CD4-positive, CD25-positive, alpha-beta regulatory T cell (primary cell): ENCODE data around the gene LIPE. TPM values are rescaled to one million over a fixed set of nuclear protein-coding genes. Genes with fewer than 3 reads are reported as not detected.

Source experiments
- ATAC-seq, 2 donors: fragments of 150-1000 bp; cut with Tn5 transposase; one replicate each; pipeline ENCODE4 v1.10.0; 2021; ENCODE audit warnings: low read depth in 2 of 2, moderate number of reproducible peaks in 2 of 2, moderate library complexity in 1 of 2
- DNase-seq, 3 donors: peaks; one replicate each; pipeline versions ENCODE4 v3.0.0 to v3.0.0-alpha.2; 2012 to 2022; ENCODE audit warnings: mixed read lengths in 1 of 3
- H3K27ac ChIP-seq: one replicate; pipeline ENCODE4 v1.7.0; 2013; ENCODE audit warnings: mild to moderate bottlenecking, low read length; ENCODE audit not compliant: insufficient read depth, poor library complexity, severe bottlenecking
- H3K27me3 ChIP-seq: one replicate; pipeline ENCODE4 v1.7.0; 2013; ENCODE audit warnings: low read length; ENCODE audit not compliant: control insufficient read depth, insufficient read depth
- H3K36me3 ChIP-seq: one replicate; pipeline ENCODE4 v1.7.0; 2013; ENCODE audit warnings: mild to moderate bottlenecking, low read length, moderate library complexity; ENCODE audit not compliant: control insufficient read depth, insufficient read depth
- H3K4me1 ChIP-seq: 2 replicates; pipeline ENCODE4 v1.7.0; 2013; ENCODE audit warnings: mild to moderate bottlenecking, low read length; ENCODE audit not compliant: insufficient read depth, control insufficient read depth, poor library complexity, severe bottlenecking
- H3K4me3 ChIP-seq: one replicate; pipeline ENCODE4 v1.7.0; 2013; ENCODE audit warnings: low read depth, mild to moderate bottlenecking, low read length, moderate library complexity
- H3K9me3 ChIP-seq, 2 experiments: 1 replicate in 1 of 2; 2 replicates in 1 of 2; pipeline ENCODE4 v1.7.0; 2013; ENCODE audit warnings: low read length in 2 of 2, mild to moderate bottlenecking in 1 of 2, moderate library complexity in 1 of 2; ENCODE audit not compliant: control insufficient read depth in 2 of 2
- H3K27ac Mint-ChIP-seq, 3 donors: one replicate each; pipeline ENCODE4 v1.8.0; 2020 to 2022; ENCODE audit warnings: mild to moderate bottlenecking in 3 of 3, mixed read lengths in 3 of 3, moderate library complexity in 2 of 3
- H3K27me3 Mint-ChIP-seq: one replicate; pipeline ENCODE4 v1.8.0; 2022; ENCODE audit warnings: mild to moderate bottlenecking, mixed read lengths
- H3K36me3 Mint-ChIP-seq: one replicate; pipeline ENCODE4 v1.8.0; 2020; ENCODE audit warnings: mixed read lengths
- H3K4me1 Mint-ChIP-seq, 4 donors: one replicate each; pipeline ENCODE4 v1.8.0; 2020 to 2022; ENCODE audit warnings: mixed read lengths in 4 of 4, mild to moderate bottlenecking in 1 of 4
- H3K4me3 Mint-ChIP-seq, 4 donors: one replicate each; pipeline ENCODE4 v1.8.0; 2020 to 2022; ENCODE audit warnings: mild to moderate bottlenecking in 4 of 4, mixed read lengths in 4 of 4, moderate library complexity in 3 of 4
- H3K9me3 Mint-ChIP-seq, 7 donors: one replicate each; pipeline ENCODE4 v1.8.0; 2020 to 2022; ENCODE audit warnings: mixed read lengths in 7 of 7, mild to moderate bottlenecking in 3 of 7, moderate library complexity in 2 of 7
- polyA plus RNA-seq, 4 donors: library from polyadenylated mRNA; unstranded; fragments of 300-500 nt; fragmentation: Illumina TruSeq; gene quantifications; one replicate each; pipeline ENCODE4 v1.2.3, GENCODE V29; 2021
- total RNA-seq: library from RNA; stranded (reverse); gene quantifications from one replicate; pipeline ENCODE4 v1.2.3, GENCODE V29; 2022

The LIPE gene
- total and polyA plus RNA-seq, 5 donors from 2014 or later: 3.0 to 13.2 (median 6.1) TPM

GRCh38 chr19:42353341-42354015, 73.7 kb downstream of the LIPE start:
- H3K9me3 ChIP-seq: no peaks in the 10 kb centered on the region
- H3K27me3 ChIP-seq: no peaks in the 10 kb centered on the region
- no peak for DNase-seq
- no peak overlapping the region for H3K4me3 Mint-ChIP-seq
- peaks cover 12% of the 10 kb centered on the region for H3K36me3 Mint-ChIP-seq
- H3K4me3 ChIP-seq: no peak overlapping the region
- H3K27ac Mint-ChIP-seq: peak overlapping the region in 1 of 3 donors; percentile 57
- H3K27me3 Mint-ChIP-seq: no peaks in the 10 kb centered on the region
- H3K36me3 ChIP-seq: no peaks in the 10 kb centered on the region
- H3K9me3 Mint-ChIP-seq: no peaks in the 10 kb centered on the region
- no peaks in the 10 kb centered on the region for H3K4me1 ChIP-seq
- no peak for ATAC-seq
- H3K4me1 Mint-ChIP-seq: peaks cover 0 to 3% (median 0%) of the 10 kb centered on the region in 4 donors
- H3K27ac ChIP-seq: no peak overlapping the region

GRCh38 chr19:42352301-42353259, 74.6 kb downstream of the LIPE start:
- Mint-ChIP-seq H3K36me3 (peaks cover 12% of the 10 kb centered on the region), H3K27me3 (no peaks in the 10 kb centered on the region), H3K9me3 (no peaks in the 10 kb centered on the region), H3K4me1 (peaks cover 0 to 3% (median 0%) of the 10 kb centered on the region in 4 donors), H3K27ac (no peak overlapping the region), H3K4me3 (no peak overlapping the region)
- Histone ChIP-seq H3K9me3 (no peaks in the 10 kb centered on the region), H3K27ac (no peak overlapping the region), H3K36me3 (no peaks in the 10 kb centered on the region), H3K4me1 (no peaks in the 10 kb centered on the region), H3K4me3 (no peak overlapping the region), H3K27me3 (no peaks in the 10 kb centered on the region)
- no peak for DNase-seq
- no peak for ATAC-seq

Other genes starting within 250 kb of the LIPE start
- 99.8 TPM for gene DEDD2, start 209.7 kb downstream of the LIPE start, total RNA-seq
- 100 to 1,000 TPM; 155 to 179 (median 161) TPM for gene DEDD2, start 209.7 kb downstream of the LIPE start, polyA plus RNA-seq
- gene ZNF526, start 207.1 kb downstream of the LIPE start, total RNA-seq: 8.8 TPM
- 1 to 10 TPM; 4.0 to 7.7 (median 5.3) TPM for gene ZNF526, start 207.1 kb downstream of the LIPE start, polyA plus RNA-seq
- 31.3 TPM for gene GSK3A, start 184.8 kb downstream of the LIPE start, total RNA-seq
- gene GSK3A, start 184.8 kb downstream of the LIPE start, polyA plus RNA-seq: 10 to 100 TPM; 12.0 to 16.0 (median 12.9) TPM
- gene ERF, start 172.3 kb downstream of the LIPE start, total RNA-seq: 96.4 TPM
- gene ERF, start 172.3 kb downstream of the LIPE start, polyA plus RNA-seq: 1 to 10 TPM; 1.4 to 7.5 (median 2.6) TPM
- gene CIC, start 158.1 kb downstream of the LIPE start, total RNA-seq: 124 TPM
- under 1 TPM; 0.41 to 0.91 (median 0.68) TPM for gene CIC, start 158.1 kb downstream of the LIPE start, polyA plus RNA-seq
- gene PRR19, start 125.3 kb downstream of the LIPE start, total RNA-seq: not detected
- gene PRR19, start 125.3 kb downstream of the LIPE start, polyA plus RNA-seq: under 1 TPM; 0.10 to 0.83 (median 0.21) TPM
- 27.5 TPM for gene PAFAH1B3, start 124.8 kb downstream of the LIPE start, total RNA-seq
- 10 to 100 TPM; 54.5 to 71.6 (median 59.8) TPM for gene PAFAH1B3, start 124.8 kb downstream of the LIPE start, polyA plus RNA-seq
- not detected for gene TMEM145, start 114.1 kb downstream of the LIPE start, total RNA-seq
- not detected for gene TMEM145, start 114.1 kb downstream of the LIPE start, polyA plus RNA-seq
- gene MEGF8, start 101.8 kb downstream of the LIPE start, total RNA-seq: 6.5 TPM
- gene MEGF8, start 101.8 kb downstream of the LIPE start, polyA plus RNA-seq: under 1 TPM; 0.18 to 0.23 (median 0.20) TPM
- gene CNFN, start 37.1 kb downstream of the LIPE start, total RNA-seq: not detected
- under 1 TPM in 2 of 4 donors, not detected in 2; 0.49 TPM for gene CNFN, start 37.1 kb downstream of the LIPE start, polyA plus RNA-seq
- not detected for gene CXCL17, start 15.6 kb upstream of the LIPE start, total RNA-seq
- gene CXCL17, start 15.6 kb upstream of the LIPE start, polyA plus RNA-seq: under 1 TPM in 1 of 4 donors, not detected in 3; 0.28 TPM
- 7.0 TPM for gene CEACAM1, start 101.1 kb upstream of the LIPE start, total RNA-seq
- gene CEACAM1, start 101.1 kb upstream of the LIPE start, polyA plus RNA-seq: 1 to 10 TPM; 4.0 to 6.9 (median 4.9) TPM
- gene CEACAM8, start 167.5 kb upstream of the LIPE start, total RNA-seq: not detected
- not detected for gene CEACAM8, start 167.5 kb upstream of the LIPE start, polyA plus RNA-seq